Measurements from ENCODE around the gene SLC26A9. TPM values are rescaled to one million over a fixed set of nuclear protein-coding genes. Genes with fewer than 3 reads are reported as not detected.

Gene SLC26A9
- total and polyA plus RNA-seq, 2 donors (not counting 3 experiments of a cell fraction or from before 2014, with no cell fraction given): 0.10 to 0.20 TPM

- no peaks in the 10 kb centered on the region for H3K79me2 ChIP-seq (ENCODE audit: control insufficient read depth, insufficient read depth, low read length)
- H3K27ac ChIP-seq (ENCODE audit: insufficient read depth, low read depth, low read length): no peak overlapping the region
- ChIA-PET POLR2A (no interaction called here), CTCF (no interaction called here)
- no peaks in the 10 kb centered on the region for H3K36me3 ChIP-seq (ENCODE audit: control insufficient read depth in 2 of 2, extremely low read depth in 1 of 2, insufficient read depth in 2 of 2, low read length in 2 of 2)
- intact Hi-C loops (cut with micrococcal nuclease): no loop called here
- H3K4me2 ChIP-seq (ENCODE audit: insufficient read depth, low read length): no peak overlapping the region
- dilution Hi-C loops (cut with MboI; ENCODE audit: extremely low pct_ligation_motif_present, low sequenced_read_pairs): no loop called here
- peaks cover 0 to 18% of the 10 kb centered on the region in 2 experiments for H3K27me3 ChIP-seq (ENCODE audit: control insufficient read depth in 2 of 2, insufficient read depth in 2 of 2, low read length in 2 of 2)
- TF ChIP-seq POLR2AphosphoS5 (IDR thresholded peaks at IDR 0.05; ENCODE audit: insufficient read depth, low read depth, low read length) (no peak), FOS (IDR thresholded peaks at IDR 0.05; ENCODE audit: borderline replicate concordance, insufficient read depth, low read length) (no peak), MYC (IDR thresholded peaks at IDR 0.05; ENCODE audit: low read depth, low read length) (no peak), EZH2 (IDR thresholded peaks at IDR 0.05; ENCODE audit: borderline replicate concordance, low read depth, low read length, severe bottlenecking) (no peak), JUN (IDR thresholded peaks at IDR 0.05; ENCODE audit: borderline replicate concordance, insufficient read depth, insufficient read length, low read depth) (no peak), GATA2 (IDR thresholded peaks at IDR 0.05; ENCODE audit: insufficient read depth, insufficient read length, low read depth, low read length) (no peak)
- no peaks in the 10 kb centered on the region for H3K4me1 ChIP-seq (ENCODE audit: control insufficient read depth, extremely low read depth, insufficient read depth, low read length)
- no TSS peak for BruUV-seq (replicated peaks)
- H3K9ac ChIP-seq (replicated peaks; ENCODE audit: extremely low read depth, insufficient read depth, low read length): no peak overlapping the region
- no peaks in the 10 kb centered on the region for H3K9me3 ChIP-seq (replicated peaks; ENCODE audit: control insufficient read depth, insufficient read depth, low read length)
- DNase-seq (ENCODE audit: low read depth, low spot score): no peak
- no peak overlapping the region for H3K4me3 ChIP-seq (replicated peaks in 1 of 3; ENCODE audit: insufficient read depth in 1 of 3, low read depth in 1 of 3, low read length in 3 of 3)
- FAIRE-seq: no peak
- H4K20me1 ChIP-seq (replicated peaks; ENCODE audit: control insufficient read depth, extremely low read depth, insufficient read depth, low read length): no peaks in the 10 kb centered on the region
- no peaks in the 10 kb centered on the region for H3K9me1 ChIP-seq (replicated peaks; ENCODE audit: control insufficient read depth, extremely low read depth, insufficient read depth, low read length)
- H2AFZ ChIP-seq (ENCODE audit: low read depth, low read length): no peak overlapping the region
Measured at GRCh38 chr1:205879974-205880373, 63.3 kb downstream of the SLC26A9 start.

DNA sequence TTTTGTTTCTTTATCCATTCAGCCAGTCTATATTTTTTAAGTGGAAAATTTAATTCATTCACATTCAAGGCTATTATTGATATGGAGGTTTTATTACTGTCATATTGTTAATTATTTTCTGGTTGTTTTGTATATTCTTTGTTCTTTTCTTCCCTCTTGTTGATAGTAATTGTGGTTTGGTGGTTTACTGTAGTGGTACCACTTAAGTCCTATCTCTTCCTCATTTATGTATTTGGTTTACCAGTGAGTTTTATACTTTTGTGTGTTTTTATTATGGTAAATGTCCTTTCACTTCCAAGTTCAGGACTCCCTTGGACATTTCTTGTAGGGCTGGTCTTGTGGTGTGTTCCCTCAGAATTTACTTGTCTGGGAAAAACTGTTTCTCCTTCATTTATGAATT, 65.2 kb downstream of the SLC26A9 start:
- Histone ChIP-seq H3K9ac (replicated peaks; ENCODE audit: extremely low read depth, insufficient read depth, low read length) (no peak overlapping the region), H3K9me1 (replicated peaks; ENCODE audit: control insufficient read depth, extremely low read depth, insufficient read depth, low read length) (no peaks in the 10 kb centered on the region), H4K20me1 (replicated peaks; ENCODE audit: control insufficient read depth, extremely low read depth, insufficient read depth, low read length) (no peaks in the 10 kb centered on the region), H3K79me2 (ENCODE audit: control insufficient read depth, insufficient read depth, low read length) (no peaks in the 10 kb centered on the region), H3K27me3 (ENCODE audit: control insufficient read depth in 2 of 2, insufficient read depth in 2 of 2, low read length in 2 of 2) (peaks cover 0 to 17% of the 10 kb centered on the region in 2 experiments), H3K9me3 (replicated peaks; ENCODE audit: control insufficient read depth, insufficient read depth, low read length) (no peaks in the 10 kb centered on the region), H3K4me2 (ENCODE audit: insufficient read depth, low read length) (no peak overlapping the region), H3K27ac (ENCODE audit: insufficient read depth, low read depth, low read length) (no peak overlapping the region), H3K4me3 (replicated peaks in 1 of 3; ENCODE audit: insufficient read depth in 1 of 3, low read depth in 1 of 3, low read length in 3 of 3) (no peak overlapping the region), H2AFZ (ENCODE audit: low read depth, low read length) (no peak overlapping the region), H3K36me3 (ENCODE audit: control insufficient read depth in 2 of 2, extremely low read depth in 1 of 2, insufficient read depth in 2 of 2, low read length in 2 of 2) (no peaks in the 10 kb centered on the region), H3K4me1 (ENCODE audit: control insufficient read depth, extremely low read depth, insufficient read depth, low read length) (no peaks in the 10 kb centered on the region)
- CTCF ChIA-PET: no interaction called here
- intact Hi-C loops (cut with micrococcal nuclease): no loop called here
- DNase-seq (ENCODE audit: low read depth, low spot score) (no peak), FAIRE-seq (no peak)
- dilution Hi-C loops (cut with MboI; ENCODE audit: extremely low pct_ligation_motif_present, low sequenced_read_pairs): no loop called here
- POLR2A ChIA-PET: no interaction called here
- BruUV-seq (replicated peaks): no TSS peak
- TF ChIP-seq MYC (IDR thresholded peaks at IDR 0.05; ENCODE audit: low read depth, low read length) (no peak), FOS (IDR thresholded peaks at IDR 0.05; ENCODE audit: borderline replicate concordance, insufficient read depth, low read length) (no peak), EZH2 (IDR thresholded peaks at IDR 0.05; ENCODE audit: borderline replicate concordance, low read depth, low read length, severe bottlenecking) (no peak), JUN (IDR thresholded peaks at IDR 0.05; ENCODE audit: borderline replicate concordance, insufficient read depth, insufficient read length, low read depth) (no peak), POLR2AphosphoS5 (IDR thresholded peaks at IDR 0.05; ENCODE audit: insufficient read depth, low read depth, low read length) (no peak), GATA2 (IDR thresholded peaks at IDR 0.05; ENCODE audit: insufficient read depth, insufficient read length, low read depth, low read length) (no peak), POLR2A (IDR thresholded peaks at IDR 0.05; ENCODE audit: low read depth, low read length) (no peak)
- TF ChIP-seq, protein P1, sequence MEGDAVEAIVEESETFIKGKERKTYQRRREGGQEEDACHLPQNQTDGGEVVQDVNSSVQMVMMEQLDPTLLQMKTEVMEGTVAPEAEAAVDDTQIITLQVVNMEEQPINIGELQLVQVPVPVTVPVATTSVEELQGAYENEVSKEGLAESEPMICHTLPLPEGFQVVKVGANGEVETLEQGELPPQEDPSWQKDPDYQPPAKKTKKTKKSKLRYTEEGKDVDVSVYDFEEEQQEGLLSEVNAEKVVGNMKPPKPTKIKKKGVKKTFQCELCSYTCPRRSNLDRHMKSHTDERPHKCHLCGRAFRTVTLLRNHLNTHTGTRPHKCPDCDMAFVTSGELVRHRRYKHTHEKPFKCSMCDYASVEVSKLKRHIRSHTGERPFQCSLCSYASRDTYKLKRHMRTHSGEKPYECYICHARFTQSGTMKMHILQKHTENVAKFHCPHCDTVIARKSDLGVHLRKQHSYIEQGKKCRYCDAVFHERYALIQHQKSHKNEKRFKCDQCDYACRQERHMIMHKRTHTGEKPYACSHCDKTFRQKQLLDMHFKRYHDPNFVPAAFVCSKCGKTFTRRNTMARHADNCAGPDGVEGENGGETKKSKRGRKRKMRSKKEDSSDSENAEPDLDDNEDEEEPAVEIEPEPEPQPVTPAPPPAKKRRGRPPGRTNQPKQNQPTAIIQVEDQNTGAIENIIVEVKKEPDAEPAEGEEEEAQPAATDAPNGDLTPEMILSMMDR (IDR thresholded peaks at IDR 0.05; ENCODE audit: extremely low read depth in 1 of 2, insufficient read depth in 1 of 2, low read depth in 1 of 2, low read length in 2 of 2): no peak
- TF ChIP-seq, protein P2, sequence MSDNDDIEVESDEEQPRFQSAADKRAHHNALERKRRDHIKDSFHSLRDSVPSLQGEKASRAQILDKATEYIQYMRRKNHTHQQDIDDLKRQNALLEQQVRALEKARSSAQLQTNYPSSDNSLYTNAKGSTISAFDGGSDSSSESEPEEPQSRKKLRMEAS (IDR thresholded peaks at IDR 0.05; ENCODE audit: insufficient read depth, insufficient read length): no peak
